ENCODE results near the gene LLPH.

LLPH gene

GRCh38 chr12:66143868-66144267 is 13.3 kb upstream of the LLPH start:
- FAIRE-seq, result no peak

GRCh38 chr12:66142826-66143225 is 12.3 kb upstream of the LLPH start:
- FAIRE-seq, result no peak

More at GRCh38 chr12:66143868-66144267, 13.3 kb upstream of the LLPH start:
- DNase-seq (ENCODE audit: insufficient read length, low spot score), result no peak

GRCh38 chr12:66141299-66141698 is 10.7 kb upstream of the LLPH start:
- FAIRE-seq (no peak), DNase-seq (ENCODE audit: insufficient read length, low spot score) (no peak)

More at GRCh38 chr12:66142826-66143225, 12.3 kb upstream of the LLPH start:
- DNase-seq (ENCODE audit: insufficient read length, low spot score), result no peak

GRCh38 chr12:66140731-66141130 is 10.2 kb upstream of the LLPH start:
- no peak for FAIRE-seq

GRCh38 chr12:66139328-66139727 is 8.8 kb upstream of the LLPH start:
- FAIRE-seq, result no peak
- DNase-seq (ENCODE audit: insufficient read length, low spot score), result no peak

More at GRCh38 chr12:66140731-66141130, 10.2 kb upstream of the LLPH start:
- DNase-seq (ENCODE audit: insufficient read length, low spot score), result no peak

GRCh38 chr12:66137937-66138336 is 7.4 kb upstream of the LLPH start:
- FAIRE-seq (no peak), DNase-seq (ENCODE audit: insufficient read length, low spot score) (no peak)

GRCh38 chr12:66132408-66132807 is 1.9 kb upstream of the LLPH start:
- peak; percentile 23 for DNase-seq (ENCODE audit: insufficient read length, low spot score)
- FAIRE-seq, result no peak

- no peak for DNase-seq (ENCODE audit: insufficient read length, low spot score)
- no peak for FAIRE-seq
Observed at GRCh38 chr12:66131067-66131688, 628 bp upstream of the LLPH start.

GRCh38 chr12:66129934-66130266 is 650 bp downstream of the LLPH start:
- no peak for FAIRE-seq
- DNase-seq (ENCODE audit: insufficient read length, low spot score), result no peak

GRCh38 chr12:66127650-66128049 is 2.9 kb downstream of the LLPH start:
- DNase-seq (ENCODE audit: insufficient read length, low spot score), result no peak
- FAIRE-seq, result no peak

- no peak for FAIRE-seq
- DNase-seq (ENCODE audit: insufficient read length, low spot score), result no peak
Observed at GRCh38 chr12:66120477-66120876, 10.1 kb downstream of the LLPH start.

- FAIRE-seq, result no peak
- DNase-seq (ENCODE audit: insufficient read length, low spot score), result no peak
Observed at GRCh38 chr12:66119870-66120241, 10.7 kb downstream of the LLPH start.

- FAIRE-seq, result no peak
- DNase-seq (ENCODE audit: insufficient read length, low spot score), result no peak
Observed at GRCh38 chr12:66119229-66119869, 11.2 kb downstream of the LLPH start.

GRCh38 chr12:66118240-66118891 is 12.2 kb downstream of the LLPH start:
- DNase-seq (ENCODE audit: insufficient read length, low spot score) (no peak), FAIRE-seq (no peak)

- DNase-seq (ENCODE audit: insufficient read length, low spot score) (no peak), FAIRE-seq (no peak)
Observed at GRCh38 chr12:66117242-66117641, 13.3 kb downstream of the LLPH start.

GRCh38 chr12:66115071-66115600 is 15.4 kb downstream of the LLPH start:
- no peak for DNase-seq (ENCODE audit: insufficient read length, low spot score)

GRCh38 chr12:66113471-66113870 is 17.1 kb downstream of the LLPH start:
- FAIRE-seq (no peak), DNase-seq (ENCODE audit: insufficient read length, low spot score) (no peak)

More at GRCh38 chr12:66115071-66115600, 15.4 kb downstream of the LLPH start:
- FAIRE-seq, result no peak

- FAIRE-seq, result no peak
- no peak for DNase-seq (ENCODE audit: insufficient read length, low spot score)
Observed at GRCh38 chr12:66111605-66112004, 18.9 kb downstream of the LLPH start.

GRCh38 chr12:66109056-66109455 is 21.5 kb downstream of the LLPH start:
- no peak for DNase-seq (ENCODE audit: insufficient read length, low spot score)
- FAIRE-seq, result no peak

GRCh38 chr12:66108386-66108785 is 22.2 kb downstream of the LLPH start:
- no peak for DNase-seq (ENCODE audit: insufficient read length, low spot score)
- FAIRE-seq, result no peak

GRCh38 chr12:66107451-66107915 is 23.1 kb downstream of the LLPH start:
- DNase-seq (ENCODE audit: insufficient read length, low spot score) (peak; percentile 69), FAIRE-seq (no peak)
